ENCODE measurements around the gene EFCAB6.

GRCh38 chr22:43811777-43812148 lies 342 bp downstream of the EFCAB6 start:
- TF ChIP-seq POLR2A (IDR thresholded peaks at IDR 0.05; ENCODE audit: low read depth, low read length) (no peak), TAF1 (IDR thresholded peaks at IDR 0.05; ENCODE audit: borderline replicate concordance, low read depth, low read length) (no peak)
